ENCODE data around the gene INVS.

The INVS gene

DNA sequence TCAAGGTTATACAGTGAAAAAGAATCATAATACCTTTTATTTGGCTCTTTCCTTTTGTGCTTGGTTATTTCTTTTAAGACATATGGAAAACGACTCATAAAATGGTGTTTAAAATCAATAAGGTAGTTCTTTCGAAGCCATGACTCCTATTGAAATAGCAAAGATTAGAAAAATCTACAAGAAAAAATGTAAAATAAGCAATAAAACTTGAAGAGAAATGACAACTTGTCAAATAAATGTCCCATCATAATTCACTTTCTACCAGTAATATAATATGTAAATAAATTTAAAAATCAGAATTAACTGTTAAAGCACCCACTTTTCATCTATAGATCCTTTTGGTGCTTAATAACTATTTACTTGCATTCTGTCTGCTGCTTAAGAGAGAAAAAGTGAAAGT is 241.2 kb downstream of the INVS start:
- H3K36me3 Mint-ChIP-seq (ENCODE audit: low read depth): peaks cover 48% of the 10 kb centered on the region
- H3K4me1 Mint-ChIP-seq: no peaks in the 10 kb centered on the region
- H3K27ac Mint-ChIP-seq: no peak overlapping the region
- TF ChIP-seq, protein P1, sequence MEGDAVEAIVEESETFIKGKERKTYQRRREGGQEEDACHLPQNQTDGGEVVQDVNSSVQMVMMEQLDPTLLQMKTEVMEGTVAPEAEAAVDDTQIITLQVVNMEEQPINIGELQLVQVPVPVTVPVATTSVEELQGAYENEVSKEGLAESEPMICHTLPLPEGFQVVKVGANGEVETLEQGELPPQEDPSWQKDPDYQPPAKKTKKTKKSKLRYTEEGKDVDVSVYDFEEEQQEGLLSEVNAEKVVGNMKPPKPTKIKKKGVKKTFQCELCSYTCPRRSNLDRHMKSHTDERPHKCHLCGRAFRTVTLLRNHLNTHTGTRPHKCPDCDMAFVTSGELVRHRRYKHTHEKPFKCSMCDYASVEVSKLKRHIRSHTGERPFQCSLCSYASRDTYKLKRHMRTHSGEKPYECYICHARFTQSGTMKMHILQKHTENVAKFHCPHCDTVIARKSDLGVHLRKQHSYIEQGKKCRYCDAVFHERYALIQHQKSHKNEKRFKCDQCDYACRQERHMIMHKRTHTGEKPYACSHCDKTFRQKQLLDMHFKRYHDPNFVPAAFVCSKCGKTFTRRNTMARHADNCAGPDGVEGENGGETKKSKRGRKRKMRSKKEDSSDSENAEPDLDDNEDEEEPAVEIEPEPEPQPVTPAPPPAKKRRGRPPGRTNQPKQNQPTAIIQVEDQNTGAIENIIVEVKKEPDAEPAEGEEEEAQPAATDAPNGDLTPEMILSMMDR (IDR thresholded peaks at IDR 0.05; ENCODE audit: unreplicated experiment in 3 of 3): no peak
- H3K4me3 Mint-ChIP-seq: no peak overlapping the region
- no peaks in the 10 kb centered on the region for H3K27me3 Mint-ChIP-seq (ENCODE audit: low read depth)
- no peaks in the 10 kb centered on the region for H3K9me3 Mint-ChIP-seq

DNA sequence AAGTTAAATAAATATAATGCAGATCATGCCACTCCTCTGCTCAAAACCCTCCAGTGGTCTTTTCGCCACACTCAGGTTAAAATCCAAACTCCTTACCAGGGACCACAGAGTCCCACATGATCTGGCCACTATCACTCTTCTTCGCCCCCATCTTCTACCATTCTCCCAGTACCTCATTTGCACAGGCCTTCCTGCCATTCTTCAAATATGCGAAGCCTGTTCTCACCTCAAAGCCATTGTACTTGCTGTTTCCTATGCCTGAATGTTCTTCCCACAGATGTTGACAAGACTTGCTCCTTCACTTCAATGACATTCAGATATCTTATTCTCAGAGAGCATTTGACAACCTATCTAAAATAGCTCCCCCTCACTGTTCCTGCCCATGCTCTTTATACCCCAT is 242.8 kb downstream of the INVS start:
- peaks cover 50% of the 10 kb centered on the region for H3K36me3 Mint-ChIP-seq (ENCODE audit: low read depth)
- peaks cover 5% of the 10 kb centered on the region for H3K4me1 Mint-ChIP-seq
- TF ChIP-seq, protein P1 (IDR thresholded peaks at IDR 0.05; ENCODE audit: unreplicated experiment in 3 of 3): no peak
- no peak overlapping the region for H3K4me3 Mint-ChIP-seq
- no peaks in the 10 kb centered on the region for H3K27me3 Mint-ChIP-seq (ENCODE audit: low read depth)
- no peak overlapping the region for H3K27ac Mint-ChIP-seq
- no peaks in the 10 kb centered on the region for H3K9me3 Mint-ChIP-seq

DNA sequence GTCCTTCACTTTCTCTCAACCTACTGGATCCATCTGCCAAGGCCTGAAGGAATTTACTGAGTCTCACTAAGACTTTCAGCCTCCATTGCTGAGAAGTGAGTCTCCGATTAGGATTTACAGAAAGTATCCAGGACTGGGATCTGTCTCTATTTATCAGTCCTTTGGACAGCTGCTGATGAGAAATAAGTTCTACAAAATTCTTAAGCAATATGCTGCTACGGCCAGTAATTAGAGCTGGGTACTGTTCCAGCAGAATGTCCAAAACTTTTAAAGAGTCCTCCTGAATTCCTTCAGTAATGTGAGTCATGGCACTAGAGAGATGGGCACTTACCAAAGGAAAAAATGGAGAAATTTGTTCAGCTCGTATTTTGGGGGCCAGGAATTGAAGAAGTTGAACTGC is 247.8 kb downstream of the INVS start:
- Mint-ChIP-seq H3K4me3 (no peak overlapping the region), H3K4me1 (peaks cover 31% of the 10 kb centered on the region), H3K27ac (no peak overlapping the region), H3K27me3 (ENCODE audit: low read depth) (no peaks in the 10 kb centered on the region), H3K9me3 (no peaks in the 10 kb centered on the region), H3K36me3 (ENCODE audit: low read depth) (peaks cover 25% of the 10 kb centered on the region)
- TF ChIP-seq, protein P1 (IDR thresholded peaks at IDR 0.05; ENCODE audit: unreplicated experiment in 3 of 3): no peak

DNA sequence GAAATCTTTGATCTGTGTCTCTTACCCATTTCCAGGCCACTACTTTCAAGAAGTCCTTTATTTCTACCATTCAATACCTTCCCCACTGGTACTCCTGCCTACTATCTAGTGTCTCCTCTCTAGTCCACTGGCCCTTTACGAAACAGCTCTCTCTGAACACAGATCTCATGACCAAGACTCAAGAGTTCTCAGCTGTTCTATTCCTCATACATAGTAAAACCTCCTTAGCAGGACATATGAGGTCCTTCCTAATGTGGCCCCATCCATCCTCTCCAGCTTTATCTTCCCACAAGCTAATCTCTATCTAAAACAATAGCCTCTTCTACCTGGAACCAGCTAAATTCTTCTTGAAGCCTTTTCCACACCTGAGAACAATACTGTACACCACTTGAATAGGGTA is 251.1 kb downstream of the INVS start:
- H3K4me3 Mint-ChIP-seq: peak overlapping the region; percentile 13 to 35 (median 27)
- H3K27me3 Mint-ChIP-seq (ENCODE audit: low read depth): no peaks in the 10 kb centered on the region
- peaks cover 51% of the 10 kb centered on the region for H3K4me1 Mint-ChIP-seq
- peak overlapping the region; percentile 6 to 23 (median 14) for H3K27ac Mint-ChIP-seq
- peaks cover 12% of the 10 kb centered on the region for H3K9me3 Mint-ChIP-seq
- H3K36me3 Mint-ChIP-seq (ENCODE audit: low read depth): peaks cover 34% of the 10 kb centered on the region
- TF ChIP-seq, protein P1 (IDR thresholded peaks at IDR 0.05; ENCODE audit: unreplicated experiment in 3 of 3): no peak
